Measurements from ENCODE around the gene TNKS1BP1. TPM values are rescaled to one million over a fixed set of nuclear protein-coding genes. Genes with fewer than 3 reads are reported as not detected.
A peak's percentile ranks its signal among the peaks of the same experiment; 100 is the strongest.

Gene TNKS1BP1
- total and polyA plus RNA-seq, 9 of the 15 experiments (the other 6 are each of a cell fraction or from before 2014, with no cell fraction given): 1.1 to 47.2 (median 10.9) TPM

- TF ChIP-seq DEAF1 (CRISPR knock-in tag; IDR thresholded peaks at IDR 0.05) (peak; percentile 50; the same call in 1 of the 2 replicates), TBL1XR1 (IDR thresholded peaks at IDR 0.05; ENCODE audit: low read length in 2 of 2) (no peak), AFF4 (CRISPR knock-in tag; IDR thresholded peaks at IDR 0.05) (peak; percentile 37; the same call in 1 of the 2 replicates), ZBTB43 (CRISPR knock-in tag; IDR thresholded peaks at IDR 0.05) (0 out of 2 replicates have a peak, but pooled peaks have one; percentile 42), HEY1 (CRISPR knock-in tag; IDR thresholded peaks at IDR 0.05; ENCODE audit: borderline replicate concordance) (no peak), MLX (CRISPR knock-in tag; conservative IDR thresholded peaks at IDR 0.05) (no peak), LARP7 (IDR thresholded peaks at IDR 0.05) (no peak), TFE3 (CRISPR knock-in tag; IDR thresholded peaks at IDR 0.05) (no peak), TBP (optimal IDR thresholded peaks at IDR 0.05; ENCODE audit: low read depth, low read length) (peak; percentile 72), CEBPB (tag; IDR thresholded peaks at IDR 0.05) (peak; percentile 95), HDAC1 (IDR thresholded peaks at IDR 0.05) (peak in 1 of 2 experiments; percentile 75; a peak in 1 of 4 replicates), MAX (CRISPR knock-in tag; IDR thresholded peaks at IDR 0.05) (peak; percentile 52; the same call in 1 of the 2 replicates), POLR2AphosphoS5 (IDR thresholded peaks at IDR 0.05; ENCODE audit: control insufficient read depth, insufficient read depth, low read depth, low read length) (peak; percentile 58; the same call in 1 of the 2 replicates), IRF9 (tag; IDR thresholded peaks at IDR 0.05) (peak; percentile 44; the same call in 1 of the 2 replicates)
These were observed at the start of gene TNKS1BP1 (continued) for GRCh38 chr11:57324886-57325734.

Measured in K562 (cell line).